H1 (cell line): ENCODE measurements around the gene GALNT17. TPM values are rescaled to one million over a fixed set of nuclear protein-coding genes. Genes with fewer than 3 reads are reported as not detected.

Experiments
- BRCA1 ChIP-seq: IDR thresholded peaks from 2 replicates; pipeline ENCODE4 v1.6.1; 2012; ENCODE audit warnings: low read depth, low read length, improper control_type of control experiment
- CHD1 ChIP-seq: IDR thresholded peaks from 2 replicates; pipeline ENCODE4 v1.6.1; 2012; ENCODE audit warnings: low read depth, low read length, improper control_type of control experiment
- EGR1 ChIP-seq: IDR thresholded peaks from 2 replicates; pipeline ENCODE4 v1.6.1; 2011; ENCODE audit warnings: low read depth, low read length, borderline replicate concordance
- JUN ChIP-seq: IDR thresholded peaks from 2 replicates; pipeline ENCODE4 v1.6.1; 2011; ENCODE audit warnings: low read depth, mild to moderate bottlenecking, improper control_type of control experiment, low read length
- JUND ChIP-seq: IDR thresholded peaks from 2 replicates; pipeline ENCODE4 v1.6.1; 2011; ENCODE audit warnings: mild to moderate bottlenecking, improper control_type of control experiment, low read length
- SP4 ChIP-seq: IDR thresholded peaks from 2 replicates; pipeline ENCODE4 v1.6.1; 2012; ENCODE audit warnings: low read length, inconsistent platforms
- TAF7 ChIP-seq: optimal IDR thresholded peaks from 2 replicates; pipeline ENCODE3; 2011; ENCODE audit warnings: low read depth, mild to moderate bottlenecking, inconsistent platforms, low read length, moderate library complexity, borderline replicate concordance
- polyA plus RNA-seq, 7 experiments: library from polyadenylated mRNA; depleted of rRNA in 3 of 7; stranded (reverse) in 5 of 7; unstranded in 2 of 7; fragments of >200 nt in 5 of 7; fragments of 200-250 nt in 2 of 7; gene quantifications; 1 replicate in 5 of 7; 2 replicates in 1 of 7; 4 replicates in 1 of 7; pipeline versions ENCODE4 v1.2.1 to v1.2.3, GENCODE V29; 2011 to 2013; ENCODE audit warnings: missing spikeins in 2 of 7, mixed read lengths in 2 of 7
- total RNA-seq: library from RNA; stranded (reverse); fragmentation: NEBNext Ultra II Directional; extraction: Animal tissue kit (Norgen Biotek cat#: 25700); gene quantifications from 2 replicates; pipeline ENCODE4 v1.2.1, GENCODE V29; 2021

GALNT17 gene
- total and polyA plus RNA-seq, 2 of the 8 experiments (the other 6 are each of a cell fraction or from before 2014, with no cell fraction given) = 37.7 to 47.0 TPM

DNA sequence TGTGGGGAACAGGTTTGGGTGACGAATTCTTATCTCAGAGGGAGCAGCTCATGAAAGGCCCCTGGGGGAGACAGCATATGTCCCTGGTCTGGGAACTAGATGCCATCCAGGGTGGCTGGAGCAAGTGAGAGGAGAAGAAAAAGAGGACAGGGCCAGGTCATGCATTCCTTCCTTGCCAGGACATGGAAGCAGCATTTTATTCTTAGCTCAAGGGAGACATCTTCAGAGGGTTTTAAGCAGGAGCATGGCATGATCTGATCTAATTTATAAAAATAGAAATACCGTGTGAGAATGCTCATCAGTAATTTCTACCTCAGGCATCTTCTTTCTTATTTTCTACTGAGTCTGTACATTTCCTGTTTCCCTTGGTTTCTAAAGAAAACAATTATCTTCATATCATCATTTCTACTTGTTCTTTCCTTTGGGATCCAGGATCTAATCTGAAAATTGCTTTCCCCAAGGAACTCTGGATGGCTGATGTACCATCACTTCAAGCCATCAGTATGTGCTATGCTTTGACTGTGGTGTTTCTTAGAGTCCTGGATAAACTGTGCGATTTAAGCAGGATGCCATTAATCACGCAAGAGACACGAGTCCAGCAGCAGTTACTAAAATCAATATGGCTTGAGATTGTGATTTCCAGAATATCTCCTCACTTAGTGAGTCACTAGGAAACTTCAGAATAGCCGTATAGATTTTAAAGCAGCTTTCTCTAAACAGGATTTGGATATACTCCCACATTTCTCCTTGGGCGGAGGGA is 386.2 kb downstream of the GALNT17 start (continued):
- TF ChIP-seq TAF7 (no peak), CHD1 (no peak), JUND (no peak), JUN (no peak), EGR1 (no peak), SP4 (no peak), BRCA1 (no peak)
